ENCODE data around the gene ATP5ME. TPM values are rescaled to one million over a fixed set of nuclear protein-coding genes. Genes with fewer than 3 reads are reported as not detected.

Gene ATP5ME
- total RNA-seq, 1 experiment from 2014 or later = 236 TPM

- in situ Hi-C loops (cut with HindIII; ENCODE audit: low pct_unique_long_range_greater_than_20kb, low sequenced_read_pairs) = no loop called here
Observed at GRCh38 chr4:622996-623913, 50.8 kb downstream of the ATP5ME start.

More at GRCh38 chr4:622996-623913, 50.8 kb downstream of the ATP5ME start:
- no peak for DNase-seq (ENCODE audit: low read depth, low spot score)

Other genes starting within 250 kb of the ATP5ME start
- gene ZNF721, start 175.1 kb downstream of the ATP5ME start, total RNA-seq (2014; rRNA removed; shearing (Covaris generic)) = 18.1 and 22.9 TPM in 2 replicates
- gene PIGG, start 175.1 kb downstream of the ATP5ME start, total RNA-seq (2014; rRNA removed; shearing (Covaris generic)) = 33.2 and 38.9 TPM in 2 replicates
- not detected in 2 replicates for gene TMEM271, start 98.0 kb downstream of the ATP5ME start, total RNA-seq (2014; rRNA removed; shearing (Covaris generic))
- not detected in 2 replicates for gene PDE6B, start 48.7 kb downstream of the ATP5ME start, total RNA-seq (2014; rRNA removed; shearing (Covaris generic))
- gene MYL5, start 266 bp upstream of the ATP5ME start, total RNA-seq (2014; rRNA removed; shearing (Covaris generic)) = 2.7 and 3.3 TPM in 2 replicates
- gene SLC49A3, start 14.9 kb upstream of the ATP5ME start, total RNA-seq (2014; rRNA removed; shearing (Covaris generic)) = not detected in 2 replicates
- 16.2 and 22.7 TPM in 2 replicates for gene PCGF3, start 31.6 kb upstream of the ATP5ME start, total RNA-seq (2014; rRNA removed; shearing (Covaris generic))
- gene CPLX1, start 151.9 kb upstream of the ATP5ME start, total RNA-seq (2014; rRNA removed; shearing (Covaris generic)) = 0.48 and 0.58 TPM in 2 replicates

Measured in SK-MEL-5 (cell line).